OCI-LY1 (cell line): ENCODE results near the gene GGCT.

Experiments
- CTCF ChIP-seq: fragments of 200-600 bp; sonication (generic), shearing (Covaris generic); IDR thresholded peaks from 2 replicates; pipeline ENCODE4 v1.5.1; 2017; ENCODE audit warnings: mild to moderate bottlenecking, antibody characterized with exemption, low read length, moderate library complexity, mixed read lengths
- EZH2 ChIP-seq: fragments of 200-600 bp; sonication (generic), shearing (Covaris generic); IDR thresholded peaks from 2 replicates; pipeline ENCODE4 v1.8.0; 2017; ENCODE audit warnings: borderline replicate concordance, mixed run types, mild to moderate bottlenecking, antibody characterized with exemption, low read length, moderate library complexity, mixed read lengths

- TF ChIP-seq CTCF (no peak), EZH2 (no peak)
Observed at GRCh38 chr7:30543813-30544525, 39.3 kb upstream of the GGCT start.
